ENCODE measurements around the gene POLD1. TPM values are rescaled to one million over a fixed set of nuclear protein-coding genes. Genes with fewer than 3 reads are reported as not detected.

Gene POLD1
- total and polyA plus RNA-seq, 2 donors (not counting 3 experiments of a cell fraction or from before 2014, with no cell fraction given): 40.9 to 63.9 TPM

DNA sequence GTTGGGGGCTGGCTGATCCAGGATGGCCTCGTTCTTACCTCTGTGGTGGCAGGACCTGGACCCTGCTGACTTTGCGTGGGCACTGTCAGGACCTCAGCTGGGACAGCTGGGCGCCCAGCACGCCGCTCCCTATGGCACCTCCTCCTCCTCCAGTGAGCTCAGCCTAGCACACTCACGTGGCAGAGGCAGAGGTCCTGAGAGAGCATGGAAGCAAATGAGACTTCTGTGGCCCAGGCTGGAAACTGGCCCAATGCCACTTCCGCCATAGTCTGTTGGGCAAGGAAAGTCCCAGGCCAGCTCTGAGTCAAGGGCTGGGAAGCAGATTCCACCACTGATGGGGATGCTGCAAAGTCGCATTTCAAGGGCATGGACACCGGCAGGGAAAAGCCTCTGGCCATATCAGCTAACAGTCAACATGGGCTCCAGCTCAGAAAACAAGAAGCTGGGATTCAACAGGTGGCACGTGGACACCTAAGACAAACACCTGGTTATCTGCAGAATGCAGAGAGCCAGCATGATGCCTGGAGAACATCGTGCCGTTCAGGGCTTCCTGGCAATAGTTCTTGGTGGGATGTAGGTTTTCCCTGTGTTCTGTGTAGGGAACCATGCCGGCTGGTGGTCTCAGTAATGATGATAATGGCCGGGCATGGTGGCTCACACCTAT, 65.2 kb downstream of the POLD1 start:
- dilution Hi-C loops (cut with MboI; ENCODE audit: extremely low pct_ligation_motif_present, low sequenced_read_pairs) (no loop called here), intact Hi-C loops (cut with micrococcal nuclease) (no loop called here)
- TF ChIP-seq JUN (IDR thresholded peaks at IDR 0.05; ENCODE audit: borderline replicate concordance, insufficient read depth, insufficient read length, low read depth) (no peak), EZH2 (IDR thresholded peaks at IDR 0.05; ENCODE audit: borderline replicate concordance, low read depth, low read length, severe bottlenecking) (no peak), GATA2 (IDR thresholded peaks at IDR 0.05; ENCODE audit: insufficient read depth, insufficient read length, low read depth, low read length) (no peak), FOS (IDR thresholded peaks at IDR 0.05; ENCODE audit: borderline replicate concordance, insufficient read depth, low read length) (no peak), POLR2AphosphoS5 (IDR thresholded peaks at IDR 0.05; ENCODE audit: insufficient read depth, low read depth, low read length) (no peak), POLR2A (IDR thresholded peaks at IDR 0.05; ENCODE audit: low read depth, low read length) (no peak), MYC (IDR thresholded peaks at IDR 0.05; ENCODE audit: low read depth, low read length) (no peak)
- TF ChIP-seq, protein P1, sequence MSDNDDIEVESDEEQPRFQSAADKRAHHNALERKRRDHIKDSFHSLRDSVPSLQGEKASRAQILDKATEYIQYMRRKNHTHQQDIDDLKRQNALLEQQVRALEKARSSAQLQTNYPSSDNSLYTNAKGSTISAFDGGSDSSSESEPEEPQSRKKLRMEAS (IDR thresholded peaks at IDR 0.05; ENCODE audit: insufficient read depth, insufficient read length): no peak
- TF ChIP-seq, protein P2, sequence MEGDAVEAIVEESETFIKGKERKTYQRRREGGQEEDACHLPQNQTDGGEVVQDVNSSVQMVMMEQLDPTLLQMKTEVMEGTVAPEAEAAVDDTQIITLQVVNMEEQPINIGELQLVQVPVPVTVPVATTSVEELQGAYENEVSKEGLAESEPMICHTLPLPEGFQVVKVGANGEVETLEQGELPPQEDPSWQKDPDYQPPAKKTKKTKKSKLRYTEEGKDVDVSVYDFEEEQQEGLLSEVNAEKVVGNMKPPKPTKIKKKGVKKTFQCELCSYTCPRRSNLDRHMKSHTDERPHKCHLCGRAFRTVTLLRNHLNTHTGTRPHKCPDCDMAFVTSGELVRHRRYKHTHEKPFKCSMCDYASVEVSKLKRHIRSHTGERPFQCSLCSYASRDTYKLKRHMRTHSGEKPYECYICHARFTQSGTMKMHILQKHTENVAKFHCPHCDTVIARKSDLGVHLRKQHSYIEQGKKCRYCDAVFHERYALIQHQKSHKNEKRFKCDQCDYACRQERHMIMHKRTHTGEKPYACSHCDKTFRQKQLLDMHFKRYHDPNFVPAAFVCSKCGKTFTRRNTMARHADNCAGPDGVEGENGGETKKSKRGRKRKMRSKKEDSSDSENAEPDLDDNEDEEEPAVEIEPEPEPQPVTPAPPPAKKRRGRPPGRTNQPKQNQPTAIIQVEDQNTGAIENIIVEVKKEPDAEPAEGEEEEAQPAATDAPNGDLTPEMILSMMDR (IDR thresholded peaks at IDR 0.05; ENCODE audit: extremely low read depth in 1 of 2, insufficient read depth in 1 of 2, low read depth in 1 of 2, low read length in 2 of 2): no peak
- Histone ChIP-seq H3K9ac (replicated peaks; ENCODE audit: extremely low read depth, insufficient read depth, low read length) (no peak overlapping the region), H3K9me1 (replicated peaks; ENCODE audit: control insufficient read depth, extremely low read depth, insufficient read depth, low read length) (no peaks in the 10 kb centered on the region), H3K79me2 (ENCODE audit: control insufficient read depth, insufficient read depth, low read length) (no peaks in the 10 kb centered on the region), H3K9me3 (replicated peaks; ENCODE audit: control insufficient read depth, insufficient read depth, low read length) (no peaks in the 10 kb centered on the region), H4K20me1 (replicated peaks; ENCODE audit: control insufficient read depth, extremely low read depth, insufficient read depth, low read length) (no peaks in the 10 kb centered on the region), H3K27ac (ENCODE audit: insufficient read depth, low read depth, low read length) (no peak overlapping the region), H3K4me3 (replicated peaks in 1 of 3; ENCODE audit: insufficient read depth in 1 of 3, low read depth in 1 of 3, low read length in 3 of 3) (no peak overlapping the region), H2AFZ (ENCODE audit: low read depth, low read length) (no peak overlapping the region), H3K4me1 (ENCODE audit: control insufficient read depth, extremely low read depth, insufficient read depth, low read length) (no peaks in the 10 kb centered on the region), H3K4me2 (ENCODE audit: insufficient read depth, low read length) (no peak overlapping the region), H3K36me3 (ENCODE audit: control insufficient read depth in 2 of 2, extremely low read depth in 1 of 2, insufficient read depth in 2 of 2, low read length in 2 of 2) (no peaks in the 10 kb centered on the region), H3K27me3 (ENCODE audit: control insufficient read depth in 2 of 2, insufficient read depth in 2 of 2, low read length in 2 of 2) (no peaks in the 10 kb centered on the region)
- CTCF ChIA-PET: interaction anchor here (0.9 to 1.3 kb wide), 3 partner anchors 12 to 80 kb away, joined by 3 to 4 read pairs (median 3); no protein-coding TSS in a partner anchor
- FAIRE-seq: no peak
- no peak for DNase-seq (ENCODE audit: low read depth, low spot score)
- BruUV-seq (replicated peaks): no TSS peak
- POLR2A ChIA-PET: no interaction called here
